HEK293T (cell line): ENCODE data around the gene CCDC88C.

ENCODE experiments used
- CTCF ChIA-PET: fragments of 350-600 bp; formaldehyde crosslinking; extraction: SDS; loops from one replicate; lab custom pipeline; 2021; ENCODE audit warnings: antibody characterized with exemption, inconsistent platforms; lab: Yijun Ruan, JAX
- POLR2A ChIA-PET: fragments of 350-600 bp; formaldehyde crosslinking; extraction: SDS; loops from one replicate; lab custom pipeline; 2020; ENCODE audit warnings: antibody characterized with exemption, inconsistent platforms; lab: Yijun Ruan, JAX
- DNase-seq: peaks from one replicate; pipeline ENCODE4 v3.0.0; 2012; ENCODE audit warnings: mixed read lengths; ENCODE audit errors: extremely low spot score
- ARNT ChIP-seq: fragments of 450-650 bp; IDR thresholded peaks from 2 replicates; pipeline ENCODE4 v1.6.1; 2017; ENCODE audit warnings: mild to moderate bottlenecking
- BHLHE40 ChIP-seq: fragments of 450-650 bp; IDR thresholded peaks from 2 replicates; pipeline ENCODE4 v1.6.1; 2016; ENCODE audit warnings: mild to moderate bottlenecking, moderate library complexity, borderline replicate concordance
- CTBP1 ChIP-seq: fragments of 450-650 bp; IDR thresholded peaks from 2 replicates; pipeline ENCODE4 v1.6.1; 2016; ENCODE audit warnings: borderline replicate concordance
- ELF4 ChIP-seq: fragments of 450-650 bp; IDR thresholded peaks from 2 replicates; pipeline ENCODE4 v1.6.1; 2017; ENCODE audit warnings: antibody characterized with exemption
- FOXA1 ChIP-seq: fragments of 450-650 bp; IDR thresholded peaks from 2 replicates; pipeline ENCODE4 v1.6.1; 2016; ENCODE audit warnings: mild to moderate bottlenecking
- FOXK2 ChIP-seq: fragments of 450-650 bp; IDR thresholded peaks from 2 replicates; pipeline ENCODE4 v1.6.1; 2016; ENCODE audit warnings: mild to moderate bottlenecking
- FOXM1 ChIP-seq: fragments of 450-650 bp; IDR thresholded peaks from 2 replicates; pipeline ENCODE4 v1.6.1; 2017; ENCODE audit warnings: mild to moderate bottlenecking, borderline replicate concordance
- HDGF ChIP-seq: fragments of 450-650 bp; IDR thresholded peaks from 2 replicates; pipeline ENCODE4 v1.6.1; 2017; ENCODE audit warnings: antibody characterized with exemption, borderline replicate concordance
- L3MBTL2 ChIP-seq: fragments of 450-650 bp; conservative IDR thresholded peaks from 2 replicates; pipeline ENCODE4 v1.6.1; 2016; ENCODE audit warnings: mild to moderate bottlenecking
- LEF1 ChIP-seq: fragments of 450-650 bp; IDR thresholded peaks from 2 replicates; pipeline ENCODE4 v1.6.1; 2017; ENCODE audit warnings: mild to moderate bottlenecking, borderline replicate concordance
- NFRKB ChIP-seq: fragments of 450-650 bp; IDR thresholded peaks from 2 replicates; pipeline ENCODE4 v1.6.1; 2016; ENCODE audit warnings: mild to moderate bottlenecking, moderate library complexity
- PKNOX1 ChIP-seq: fragments of 450-650 bp; IDR thresholded peaks from 2 replicates; pipeline ENCODE4 v1.6.1; 2016
- SP1 ChIP-seq: fragments of 450-650 bp; IDR thresholded peaks from 2 replicates; pipeline ENCODE4 v1.6.1; 2017
- SUZ12 ChIP-seq: fragments of 450-650 bp; IDR thresholded peaks from 2 replicates; pipeline ENCODE4 v1.6.1; 2016; ENCODE audit warnings: mild to moderate bottlenecking
- TARDBP ChIP-seq: fragments of 450-650 bp; IDR thresholded peaks from 2 replicates; pipeline ENCODE4 v1.6.1; 2016
- ZNF384 ChIP-seq: fragments of 450-650 bp; IDR thresholded peaks from 2 replicates; pipeline ENCODE4 v1.6.1; 2016

CCDC88C gene

GRCh38 chr14:91417120-91417982 is at the start of gene CCDC88C:
Gene CCDC88C (minus strand): TSS chr14:91417820. CDS start chr14:91417690, 130 bp downstream.
- peak; percentile 73 for DNase-seq
- TF ChIP-seq LEF1 (no peak), ARNT (no peak), PKNOX1 (no peak), BHLHE40 (no peak), SP1 (no peak), FOXA1 (no peak), FOXK2 (no peak), HDGF (no peak), L3MBTL2 (no peak; the same call in 1 of the 2 replicates), NFRKB (no peak), FOXM1 (no peak), ELF4 (no peak), CTBP1 (no peak), ZNF384 (no peak), SUZ12 (no peak), TARDBP (no peak)
- ChIA-PET CTCF (interaction anchor here (0.9 to 1.6 kb wide), 3 partner anchors 62 to 494 kb away, joined by 3 to 4 read pairs (median 3); no protein-coding TSS in a partner anchor), POLR2A (interaction anchor here (1.4 to 1.9 kb wide), 4 partner anchors 52 to 94 kb away, joined by 3 to 9 read pairs (median 6); no protein-coding TSS in a partner anchor)

GRCh38 chr14:91466192-91466591 is 48.6 kb upstream of the CCDC88C start:
- DNase-seq = no peak
- CTCF ChIA-PET = interaction anchor here (1.2 kb wide), 1 partner anchor 39 kb away, joined by 3 read pairs; no protein-coding TSS in a partner anchor
- no peak for TF ChIP-seq HDGF
- TF ChIP-seq CTBP1 = no peak
- peak; percentile 73 for TF ChIP-seq PKNOX1
- POLR2A ChIA-PET = no interaction called here

- POLR2A ChIA-PET = no interaction called here
- CTCF ChIA-PET = no interaction called here
Observed at GRCh38 chr14:91464615-91465205, 47.1 kb upstream of the CCDC88C start.

GRCh38 chr14:91458612-91459011 is 41.0 kb upstream of the CCDC88C start:
- POLR2A ChIA-PET = no interaction called here
- CTCF ChIA-PET = no interaction called here
- TF ChIP-seq TARDBP = no peak
- TF ChIP-seq FOXA1 = no peak
- no peak for TF ChIP-seq HDGF
- no peak for TF ChIP-seq SP1
- no peak for TF ChIP-seq SUZ12
- TF ChIP-seq LEF1 = no peak
- TF ChIP-seq PKNOX1 = no peak
- no peak for TF ChIP-seq ELF4

More at GRCh38 chr14:91464615-91465205, 47.1 kb upstream of the CCDC88C start:
- DNase-seq = no peak
- no peak for TF ChIP-seq PKNOX1

GRCh38 chr14:91456283-91456682 is 38.7 kb upstream of the CCDC88C start:
- CTCF ChIA-PET = no interaction called here
- POLR2A ChIA-PET = no interaction called here
- TF ChIP-seq SUZ12 = no peak
- no peak for TF ChIP-seq ELF4
- no peak for TF ChIP-seq L3MBTL2
- no peak for TF ChIP-seq FOXA1
- TF ChIP-seq LEF1 = no peak
- TF ChIP-seq HDGF = no peak
- no peak for TF ChIP-seq FOXK2
- no peak for TF ChIP-seq ARNT
- no peak for TF ChIP-seq PKNOX1
- TF ChIP-seq ZNF384 = no peak
- TF ChIP-seq FOXM1 = no peak
- no peak for TF ChIP-seq NFRKB
- TF ChIP-seq BHLHE40 = no peak
- no peak for TF ChIP-seq CTBP1
- no peak for TF ChIP-seq SP1
- no peak for TF ChIP-seq TARDBP
- no peak for DNase-seq

More at GRCh38 chr14:91458612-91459011, 41.0 kb upstream of the CCDC88C start:
- no peak for DNase-seq
